K562 (cell line): ENCODE data around the gene PLSCR5. TPM values are rescaled to one million over a fixed set of nuclear protein-coding genes. Genes with fewer than 3 reads are reported as not detected.

Experiments used
- CHD4 ChIP-seq: fragments of 200-600 bp; sonication (generic); IDR thresholded peaks from 3 replicates; pipeline ENCODE4 v1.6.1; 2012; ENCODE audit warnings: low read depth, mild to moderate bottlenecking, mixed read lengths, low read length, inconsistent platforms; ENCODE audit not compliant: insufficient read depth, insufficient replicate concordance, poor library complexity, severe bottlenecking
- CREB1 ChIP-seq, 2 experiments: sonication (generic) in 1 of 2; formaldehyde crosslinking in 1 of 2; IDR thresholded peaks; 2 replicates each; pipeline versions ENCODE4 v1.6.1 to v1.8.0; 2012 to 2022; ENCODE audit warnings: inconsistent platforms in 1 of 2, mild to moderate bottlenecking in 1 of 2, missing genetic modification reagents in 1 of 2, moderate library complexity in 1 of 2
- FOXK1 ChIP-seq: sonication (generic); formaldehyde crosslinking; IDR thresholded peaks from 2 replicates; pipeline ENCODE4 v1.8.0; 2022; ENCODE audit warnings: missing genetic modification reagents, mild to moderate bottlenecking, borderline replicate concordance
- GABPB1 ChIP-seq: sonication (generic); formaldehyde crosslinking; IDR thresholded peaks from 2 replicates; pipeline ENCODE4 v1.8.0; 2022; ENCODE audit warnings: mild to moderate bottlenecking, missing genetic modification reagents
- NFYB ChIP-seq: IDR thresholded peaks from 2 replicates; pipeline ENCODE4 v1.6.1; 2011; ENCODE audit warnings: mild to moderate bottlenecking, moderate library complexity; ENCODE audit not compliant: insufficient read length; ENCODE audit errors: extremely low read depth
- RBM22 ChIP-seq: fragments of 200-400 bp; formaldehyde crosslinking; IDR thresholded peaks from 2 replicates; pipeline ENCODE4 v1.6.1; 2018; ENCODE audit warnings: low read length, low read depth; ENCODE audit not compliant: poor library complexity, severe bottlenecking
- SAFB2 ChIP-seq: fragments of 200-400 bp; formaldehyde crosslinking; IDR thresholded peaks from 2 replicates; pipeline ENCODE4 v1.6.1; 2018; ENCODE audit warnings: borderline replicate concordance, low read length, low read depth, moderate library complexity; ENCODE audit not compliant: severe bottlenecking
- SMC3 ChIP-seq: conservative IDR thresholded peaks from 2 replicates; pipeline ENCODE4 v1.6.1; 2011; ENCODE audit warnings: low read depth, low read length, improper control_type of control experiment; ENCODE audit not compliant: insufficient read depth
- ZBTB26 ChIP-seq: fragments of 450-650 bp; formaldehyde crosslinking; IDR thresholded peaks from 2 replicates; pipeline ENCODE4 v1.4.0; 2022; ENCODE audit warnings: missing genetic modification characterization
- ZFX ChIP-seq: sonication (generic); formaldehyde crosslinking; IDR thresholded peaks from 2 replicates; pipeline ENCODE4 v1.8.0; 2022; ENCODE audit warnings: mild to moderate bottlenecking, missing genetic modification reagents, moderate library complexity
- ZNF124 ChIP-seq: sonication (generic); formaldehyde crosslinking; IDR thresholded peaks from 2 replicates; pipeline ENCODE4 v1.8.1; 2022; ENCODE audit warnings: missing genetic modification reagents
- ZNF263 ChIP-seq: sonication (generic); formaldehyde crosslinking; IDR thresholded peaks from 2 replicates; pipeline ENCODE4 v1.8.0; 2022; ENCODE audit warnings: mild to moderate bottlenecking, missing genetic modification reagents, borderline replicate concordance
- ZNF407 ChIP-seq: fragments of 450-650 bp; IDR thresholded peaks from 2 replicates; pipeline ENCODE4 v1.6.1; 2016; ENCODE audit warnings: low read depth
- polyA plus RNA-seq, 8 experiments: library from polyadenylated mRNA; depleted of rRNA in 4 of 8; stranded (reverse) in 5 of 8; unstranded in 3 of 8; fragments of >200 nt; fragmentation: Nextera tagmentation in 2 of 8; fragmentation: Illumina TruSeq in 1 of 8; extraction: Ambion mirVana in 2 of 8; extraction: Trizol in 1 of 8; gene quantifications; 2 replicates each; pipeline versions ENCODE4 v1.2.1 to v1.2.3, GENCODE V29; 2011 to 2014; ENCODE audit warnings: inconsistent platforms in 1 of 8, missing spikeins in 1 of 8
- total RNA-seq, 7 experiments: library from RNA; depleted of rRNA in 6 of 7; stranded (reverse); fragments of >200 nt in 6 of 7; fragmentation: Illumina TruSeq in 2 of 7; extraction: Trizol in 2 of 7; gene quantifications; 2 replicates each; pipeline versions ENCODE4 v1.2.1 to v1.2.3, GENCODE V29; 2011 to 2021; ENCODE audit warnings: low replicate concordance in 1 of 7
- TF ChIP-seq, protein P1 (sequence below): fragments of 250-450 bp; sonication (Bioruptor Pico); IDR thresholded peaks from 2 replicates; pipeline ENCODE4 v1.8.0; 2021; ENCODE audit warnings: borderline replicate concordance, mild to moderate bottlenecking, moderate library complexity; ENCODE audit not compliant: poor library complexity, severe bottlenecking
- TF ChIP-seq, protein P2 (sequence below): fragments of 450-650 bp; IDR thresholded peaks from 2 replicates; pipeline ENCODE4 v1.6.1; 2017; ENCODE audit warnings: mild to moderate bottlenecking, moderate library complexity

Gene PLSCR5
- total and polyA plus RNA-seq, 9 of the 15 experiments (the other 6 are each of a cell fraction or from before 2014, with no cell fraction given) = not detected

GRCh38 chr3:146554151-146554760, 50.9 kb downstream of the PLSCR5 start (continued):
- TF ChIP-seq, protein P1, sequence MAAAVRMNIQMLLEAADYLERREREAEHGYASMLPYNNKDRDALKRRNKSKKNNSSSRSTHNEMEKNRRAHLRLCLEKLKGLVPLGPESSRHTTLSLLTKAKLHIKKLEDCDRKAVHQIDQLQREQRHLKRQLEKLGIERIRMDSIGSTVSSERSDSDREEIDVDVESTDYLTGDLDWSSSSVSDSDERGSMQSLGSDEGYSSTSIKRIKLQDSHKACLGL (CRISPR knock-in tag) = no peak
- TF ChIP-seq RBM22 = no peak
- TF ChIP-seq SMC3 = no peak
- no peak for TF ChIP-seq CREB1 (IDR thresholded peaks at IDR 0.05)
- no peak for TF ChIP-seq CREB1 (CRISPR knock-in tag; IDR thresholded peaks at IDR 0.05)
- TF ChIP-seq NFYB = no peak
- no peak for TF ChIP-seq GABPB1 (CRISPR knock-in tag)
- TF ChIP-seq, protein P2, sequence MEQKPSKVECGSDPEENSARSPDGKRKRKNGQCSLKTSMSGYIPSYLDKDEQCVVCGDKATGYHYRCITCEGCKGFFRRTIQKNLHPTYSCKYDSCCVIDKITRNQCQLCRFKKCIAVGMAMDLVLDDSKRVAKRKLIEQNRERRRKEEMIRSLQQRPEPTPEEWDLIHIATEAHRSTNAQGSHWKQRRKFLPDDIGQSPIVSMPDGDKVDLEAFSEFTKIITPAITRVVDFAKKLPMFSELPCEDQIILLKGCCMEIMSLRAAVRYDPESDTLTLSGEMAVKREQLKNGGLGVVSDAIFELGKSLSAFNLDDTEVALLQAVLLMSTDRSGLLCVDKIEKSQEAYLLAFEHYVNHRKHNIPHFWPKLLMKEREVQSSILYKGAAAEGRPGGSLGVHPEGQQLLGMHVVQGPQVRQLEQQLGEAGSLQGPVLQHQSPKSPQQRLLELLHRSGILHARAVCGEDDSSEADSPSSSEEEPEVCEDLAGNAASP = no peak
- TF ChIP-seq ZBTB26 (CRISPR knock-in tag) = no peak
- TF ChIP-seq ZNF407 = no peak
- TF ChIP-seq SAFB2 = no peak
- TF ChIP-seq CHD4 = no peak
- no peak for TF ChIP-seq ZNF263 (CRISPR knock-in tag)
- no peak for TF ChIP-seq ZFX (CRISPR knock-in tag)
- TF ChIP-seq ZNF124 (CRISPR knock-in tag) = no peak
- TF ChIP-seq FOXK1 (CRISPR knock-in tag) = no peak
